ENCODE data around the gene PHF21B.

PHF21B gene

GRCh38 chr22:45039133-45039532 lies 29.3 kb upstream of the PHF21B start:
- H3K36me3 ChIP-seq (ENCODE audit: control insufficient read depth in 1 of 2, insufficient read depth in 2 of 2, low read depth in 1 of 2, low read length in 2 of 2): no peaks in the 10 kb centered on the region
- no peak overlapping the region for H2BK120ac ChIP-seq (ENCODE audit: low read depth, low read length)
- no peak overlapping the region for H3K14ac ChIP-seq (ENCODE audit: low read length in 2 of 2)
- no peak overlapping the region for H3K18ac ChIP-seq (ENCODE audit: low read depth in 1 of 2, low read length in 2 of 2)
- H3K4me1 ChIP-seq (ENCODE audit: control insufficient read depth, insufficient read depth, low read depth, low read length): no peaks in the 10 kb centered on the region
- H3K4ac ChIP-seq (ENCODE audit: low read depth in 1 of 2, low read length in 2 of 2): no peak overlapping the region
- no peak overlapping the region for H2BK15ac ChIP-seq (ENCODE audit: low read depth, poor library complexity, severe bottlenecking)
- no peak overlapping the region for H3K27ac ChIP-seq (ENCODE audit: low read length, poor library complexity, severe bottlenecking)
- no peak overlapping the region for H2AFZ ChIP-seq (ENCODE audit: low read depth, low read length)
- WGBS: 75% methylated on average over 8 of the region's 8 CpGs
- H3K4me2 ChIP-seq (ENCODE audit: low read length, poor library complexity, severe bottlenecking): no peak overlapping the region
- H3K79me1 ChIP-seq (replicated peaks; ENCODE audit: low read length, poor library complexity, severe bottlenecking): no peaks in the 10 kb centered on the region
- no peak overlapping the region for H3K9ac ChIP-seq (ENCODE audit: low read length)
- H3K27me3 ChIP-seq (ENCODE audit: control insufficient read depth in 1 of 2, insufficient read depth in 1 of 2, low read length in 2 of 2): peaks cover 11 to 84% of the 10 kb centered on the region in 2 experiments
- H2AK5ac ChIP-seq (ENCODE audit: low read length, severe bottlenecking): no peak overlapping the region
- no peak overlapping the region for H2BK5ac ChIP-seq (ENCODE audit: low read depth, low read length, poor library complexity, severe bottlenecking)
- H3K4me3 ChIP-seq (ENCODE audit: insufficient read depth in 1 of 2, low read depth in 1 of 2, low read length in 2 of 2): no peak overlapping the region
- no peak for DNase-seq
- H3K23ac ChIP-seq (ENCODE audit: low read length in 2 of 2): no peak overlapping the region
- H4K8ac ChIP-seq (ENCODE audit: low read length): no peak overlapping the region
- no peak overlapping the region for H2BK12ac ChIP-seq (ENCODE audit: low read length in 2 of 2)
- H3K9me3 ChIP-seq (ENCODE audit: control insufficient read depth, low read length): no peaks in the 10 kb centered on the region
- no peak overlapping the region for H4K91ac ChIP-seq (ENCODE audit: low read length)

GRCh38 chr22:45036154-45036553 lies 26.3 kb upstream of the PHF21B start:
- H2BK12ac ChIP-seq (ENCODE audit: low read length in 2 of 2): no peak overlapping the region

GRCh38 chr22:45034821-45035220 lies 25.0 kb upstream of the PHF21B start:
- no peak overlapping the region for H3K23ac ChIP-seq (ENCODE audit: low read length in 2 of 2)
- H3K27ac ChIP-seq (ENCODE audit: low read length, poor library complexity, severe bottlenecking): no peak overlapping the region
- no peak overlapping the region for H2BK15ac ChIP-seq (ENCODE audit: low read depth, poor library complexity, severe bottlenecking)
- no peaks in the 10 kb centered on the region for H3K9me3 ChIP-seq (ENCODE audit: control insufficient read depth, low read length)
- H3K79me1 ChIP-seq (replicated peaks; ENCODE audit: low read length, poor library complexity, severe bottlenecking): no peaks in the 10 kb centered on the region
- H2BK5ac ChIP-seq (ENCODE audit: low read depth, low read length, poor library complexity, severe bottlenecking): no peak overlapping the region
- H4K8ac ChIP-seq (ENCODE audit: low read length): no peak overlapping the region
- H3K4ac ChIP-seq (ENCODE audit: low read depth in 1 of 2, low read length in 2 of 2): no peak overlapping the region
- H2AFZ ChIP-seq (ENCODE audit: low read depth, low read length): no peak overlapping the region
- H3K14ac ChIP-seq (ENCODE audit: low read length in 2 of 2): no peak overlapping the region
- no peaks in the 10 kb centered on the region for H3K36me3 ChIP-seq (ENCODE audit: control insufficient read depth in 1 of 2, insufficient read depth in 2 of 2, low read depth in 1 of 2, low read length in 2 of 2)
- no peak overlapping the region for H2AK5ac ChIP-seq (ENCODE audit: low read length, severe bottlenecking)
- no peak overlapping the region for H3K4me3 ChIP-seq (ENCODE audit: insufficient read depth in 1 of 2, low read depth in 1 of 2, low read length in 2 of 2)
- 94% methylated on average over 8 of the region's 8 CpGs for whole genome bisulfite sequencing
- no peak overlapping the region for H4K91ac ChIP-seq (ENCODE audit: low read length)
- H3K27me3 ChIP-seq (ENCODE audit: control insufficient read depth in 1 of 2, insufficient read depth in 1 of 2, low read length in 2 of 2): peaks cover 23 to 91% of the 10 kb centered on the region in 2 experiments
- DNase-seq: no peak
- H2BK12ac ChIP-seq (ENCODE audit: low read length in 2 of 2): no peak overlapping the region
- no peak overlapping the region for H2BK120ac ChIP-seq (ENCODE audit: low read depth, low read length)
- H3K4me1 ChIP-seq (ENCODE audit: control insufficient read depth, insufficient read depth, low read depth, low read length): no peaks in the 10 kb centered on the region
- H3K9ac ChIP-seq (ENCODE audit: low read length): no peak overlapping the region
- no peak overlapping the region for H3K4me2 ChIP-seq (ENCODE audit: low read length, poor library complexity, severe bottlenecking)
- H3K18ac ChIP-seq (ENCODE audit: low read depth in 1 of 2, low read length in 2 of 2): no peak overlapping the region

More at GRCh38 chr22:45036154-45036553, 26.3 kb upstream of the PHF21B start:
- WGBS: 93% methylated on average over 15 of the region's 15 CpGs
- Histone ChIP-seq H3K36me3 (ENCODE audit: control insufficient read depth in 1 of 2, insufficient read depth in 2 of 2, low read depth in 1 of 2, low read length in 2 of 2) (no peaks in the 10 kb centered on the region), H3K4me3 (ENCODE audit: insufficient read depth in 1 of 2, low read depth in 1 of 2, low read length in 2 of 2) (no peak overlapping the region), H3K14ac (ENCODE audit: low read length in 2 of 2) (no peak overlapping the region), H4K8ac (ENCODE audit: low read length) (no peak overlapping the region), H3K9ac (ENCODE audit: low read length) (no peak overlapping the region), H2BK5ac (ENCODE audit: low read depth, low read length, poor library complexity, severe bottlenecking) (no peak overlapping the region), H3K4me1 (ENCODE audit: control insufficient read depth, insufficient read depth, low read depth, low read length) (no peaks in the 10 kb centered on the region), H2AFZ (ENCODE audit: low read depth, low read length) (no peak overlapping the region), H3K4ac (ENCODE audit: low read depth in 1 of 2, low read length in 2 of 2) (no peak overlapping the region), H3K18ac (ENCODE audit: low read depth in 1 of 2, low read length in 2 of 2) (no peak overlapping the region), H3K23ac (ENCODE audit: low read length in 2 of 2) (no peak overlapping the region), H2BK15ac (ENCODE audit: low read depth, poor library complexity, severe bottlenecking) (no peak overlapping the region), H2BK120ac (ENCODE audit: low read depth, low read length) (no peak overlapping the region), H2AK5ac (ENCODE audit: low read length, severe bottlenecking) (no peak overlapping the region), H4K91ac (ENCODE audit: low read length) (no peak overlapping the region), H3K9me3 (ENCODE audit: control insufficient read depth, low read length) (no peaks in the 10 kb centered on the region), H3K27me3 (ENCODE audit: control insufficient read depth in 1 of 2, insufficient read depth in 1 of 2, low read length in 2 of 2) (peaks cover 19 to 85% of the 10 kb centered on the region in 2 experiments), H3K27ac (ENCODE audit: low read length, poor library complexity, severe bottlenecking) (no peak overlapping the region), H3K4me2 (ENCODE audit: low read length, poor library complexity, severe bottlenecking) (no peak overlapping the region), H3K79me1 (replicated peaks; ENCODE audit: low read length, poor library complexity, severe bottlenecking) (no peaks in the 10 kb centered on the region)
- DNase-seq: no peak

- H3K4me3 ChIP-seq (ENCODE audit: insufficient read depth in 1 of 2, low read depth in 1 of 2, low read length in 2 of 2): no peak overlapping the region
- WGBS: 90% methylated on average over 10 of the region's 10 CpGs
- no peak overlapping the region for H2BK120ac ChIP-seq (ENCODE audit: low read depth, low read length)
- H3K23ac ChIP-seq (ENCODE audit: low read length in 2 of 2): no peak overlapping the region
- no peaks in the 10 kb centered on the region for H3K4me1 ChIP-seq (ENCODE audit: control insufficient read depth, insufficient read depth, low read depth, low read length)
- no peak overlapping the region for H3K9ac ChIP-seq (ENCODE audit: low read length)
- H3K36me3 ChIP-seq (ENCODE audit: control insufficient read depth in 1 of 2, insufficient read depth in 2 of 2, low read depth in 1 of 2, low read length in 2 of 2): no peaks in the 10 kb centered on the region
- no peak overlapping the region for H4K8ac ChIP-seq (ENCODE audit: low read length)
- no peak overlapping the region for H2AK5ac ChIP-seq (ENCODE audit: low read length, severe bottlenecking)
- H3K14ac ChIP-seq (ENCODE audit: low read length in 2 of 2): no peak overlapping the region
- no peak overlapping the region for H2BK15ac ChIP-seq (ENCODE audit: low read depth, poor library complexity, severe bottlenecking)
- H3K79me1 ChIP-seq (replicated peaks; ENCODE audit: low read length, poor library complexity, severe bottlenecking): no peaks in the 10 kb centered on the region
- no peak overlapping the region for H3K4me2 ChIP-seq (ENCODE audit: low read length, poor library complexity, severe bottlenecking)
- DNase-seq: no peak
- no peak overlapping the region for H3K18ac ChIP-seq (ENCODE audit: low read depth in 1 of 2, low read length in 2 of 2)
- H4K91ac ChIP-seq (ENCODE audit: low read length): no peak overlapping the region
- H2BK5ac ChIP-seq (ENCODE audit: low read depth, low read length, poor library complexity, severe bottlenecking): no peak overlapping the region
- no peak overlapping the region for H3K4ac ChIP-seq (ENCODE audit: low read depth in 1 of 2, low read length in 2 of 2)
- no peak overlapping the region for H2AFZ ChIP-seq (ENCODE audit: low read depth, low read length)
- H2BK12ac ChIP-seq (ENCODE audit: low read length in 2 of 2): no peak overlapping the region
- no peaks in the 10 kb centered on the region for H3K9me3 ChIP-seq (ENCODE audit: control insufficient read depth, low read length)
- H3K27ac ChIP-seq (ENCODE audit: low read length, poor library complexity, severe bottlenecking): no peak overlapping the region
- peaks cover 27 to 94% of the 10 kb centered on the region in 2 experiments for H3K27me3 ChIP-seq (ENCODE audit: control insufficient read depth in 1 of 2, insufficient read depth in 1 of 2, low read length in 2 of 2)
Measured at GRCh38 chr22:45034156-45034555, 24.4 kb upstream of the PHF21B start.

Measured in mesenchymal stem cell (in vitro differentiated cells and primary cell).